HL-60 (cell line): ENCODE measurements around the gene WDPCP.

ENCODE experiments used
- DNase-seq, 2 experiments: peaks; one replicate each; pipeline ENCODE4 v3.0.0-alpha.2; 2010 to 2020; ENCODE audit warnings: low read depth in 1 of 2, low spot score in 1 of 2
- H3K27ac ChIP-seq: fragments of 250-450 bp; sonication (Bioruptor Pico); replicated peaks from 2 replicates; pipeline ENCODE4 v1.5.1; 2020; ENCODE audit warnings: mild to moderate bottlenecking, moderate library complexity
- H3K27me3 ChIP-seq: fragments of 250-450 bp; sonication (Bioruptor Pico); 2 replicates; pipeline ENCODE4 v1.5.1; 2021; ENCODE audit warnings: mild to moderate bottlenecking, moderate library complexity; ENCODE audit not compliant: insufficient read depth, poor library complexity, severe bottlenecking
- H3K4me3 ChIP-seq: replicated peaks from 2 replicates; pipeline ENCODE4 v1.5.1; 2011; ENCODE audit warnings: mild to moderate bottlenecking, control low read depth, low read length; ENCODE audit not compliant: insufficient read depth
- GABPA ChIP-seq: IDR thresholded peaks from 2 replicates; pipeline ENCODE4 v1.6.1; 2012; ENCODE audit warnings: low read depth
- POLR2AphosphoS5 ChIP-seq: IDR thresholded peaks from 2 replicates; pipeline ENCODE4 v1.6.1; 2012; ENCODE audit warnings: low read depth
- SPI1 ChIP-seq: IDR thresholded peaks from 2 replicates; pipeline ENCODE4 v1.6.1; 2012; ENCODE audit warnings: low read depth, mild to moderate bottlenecking, borderline replicate concordance
- TF ChIP-seq, protein P1 (sequence below): IDR thresholded peaks from one replicate; pipeline ENCODE4 v1.5.1; 2011; ENCODE audit warnings: low read length, control low read depth, inconsistent platforms; ENCODE audit not compliant: insufficient read depth
- TF ChIP-seq, protein P2 (sequence below): IDR thresholded peaks from 2 replicates; pipeline ENCODE4 v1.6.1; 2012; ENCODE audit warnings: low read depth; ENCODE audit not compliant: insufficient replicate concordance

WDPCP gene

DNA sequence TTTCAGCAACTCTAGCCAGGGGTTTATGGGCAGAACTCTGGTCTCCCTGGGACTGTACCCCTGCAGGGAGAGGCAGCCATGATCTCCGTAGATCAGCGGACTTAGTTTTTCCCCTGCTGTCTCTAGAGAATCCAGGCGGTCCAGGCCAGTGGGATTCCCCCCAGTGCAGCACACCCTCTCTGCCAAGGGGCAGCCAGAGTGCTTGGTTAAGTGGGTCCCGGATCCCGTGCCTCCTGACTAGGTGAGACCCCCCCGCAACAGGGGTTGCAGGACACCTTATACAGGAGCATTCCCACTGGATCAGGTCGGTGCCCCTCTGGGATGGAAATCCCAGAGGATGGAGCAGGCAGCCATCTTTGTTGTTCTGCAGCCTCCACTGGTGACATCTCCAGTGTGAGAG, 33.0 kb downstream of the WDPCP start:
- DNase-seq: no peak
- TF ChIP-seq SPI1 (no peak), POLR2AphosphoS5 (no peak), GABPA (no peak)
- TF ChIP-seq, protein P1, sequence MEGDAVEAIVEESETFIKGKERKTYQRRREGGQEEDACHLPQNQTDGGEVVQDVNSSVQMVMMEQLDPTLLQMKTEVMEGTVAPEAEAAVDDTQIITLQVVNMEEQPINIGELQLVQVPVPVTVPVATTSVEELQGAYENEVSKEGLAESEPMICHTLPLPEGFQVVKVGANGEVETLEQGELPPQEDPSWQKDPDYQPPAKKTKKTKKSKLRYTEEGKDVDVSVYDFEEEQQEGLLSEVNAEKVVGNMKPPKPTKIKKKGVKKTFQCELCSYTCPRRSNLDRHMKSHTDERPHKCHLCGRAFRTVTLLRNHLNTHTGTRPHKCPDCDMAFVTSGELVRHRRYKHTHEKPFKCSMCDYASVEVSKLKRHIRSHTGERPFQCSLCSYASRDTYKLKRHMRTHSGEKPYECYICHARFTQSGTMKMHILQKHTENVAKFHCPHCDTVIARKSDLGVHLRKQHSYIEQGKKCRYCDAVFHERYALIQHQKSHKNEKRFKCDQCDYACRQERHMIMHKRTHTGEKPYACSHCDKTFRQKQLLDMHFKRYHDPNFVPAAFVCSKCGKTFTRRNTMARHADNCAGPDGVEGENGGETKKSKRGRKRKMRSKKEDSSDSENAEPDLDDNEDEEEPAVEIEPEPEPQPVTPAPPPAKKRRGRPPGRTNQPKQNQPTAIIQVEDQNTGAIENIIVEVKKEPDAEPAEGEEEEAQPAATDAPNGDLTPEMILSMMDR: no peak
- TF ChIP-seq, protein P2, sequence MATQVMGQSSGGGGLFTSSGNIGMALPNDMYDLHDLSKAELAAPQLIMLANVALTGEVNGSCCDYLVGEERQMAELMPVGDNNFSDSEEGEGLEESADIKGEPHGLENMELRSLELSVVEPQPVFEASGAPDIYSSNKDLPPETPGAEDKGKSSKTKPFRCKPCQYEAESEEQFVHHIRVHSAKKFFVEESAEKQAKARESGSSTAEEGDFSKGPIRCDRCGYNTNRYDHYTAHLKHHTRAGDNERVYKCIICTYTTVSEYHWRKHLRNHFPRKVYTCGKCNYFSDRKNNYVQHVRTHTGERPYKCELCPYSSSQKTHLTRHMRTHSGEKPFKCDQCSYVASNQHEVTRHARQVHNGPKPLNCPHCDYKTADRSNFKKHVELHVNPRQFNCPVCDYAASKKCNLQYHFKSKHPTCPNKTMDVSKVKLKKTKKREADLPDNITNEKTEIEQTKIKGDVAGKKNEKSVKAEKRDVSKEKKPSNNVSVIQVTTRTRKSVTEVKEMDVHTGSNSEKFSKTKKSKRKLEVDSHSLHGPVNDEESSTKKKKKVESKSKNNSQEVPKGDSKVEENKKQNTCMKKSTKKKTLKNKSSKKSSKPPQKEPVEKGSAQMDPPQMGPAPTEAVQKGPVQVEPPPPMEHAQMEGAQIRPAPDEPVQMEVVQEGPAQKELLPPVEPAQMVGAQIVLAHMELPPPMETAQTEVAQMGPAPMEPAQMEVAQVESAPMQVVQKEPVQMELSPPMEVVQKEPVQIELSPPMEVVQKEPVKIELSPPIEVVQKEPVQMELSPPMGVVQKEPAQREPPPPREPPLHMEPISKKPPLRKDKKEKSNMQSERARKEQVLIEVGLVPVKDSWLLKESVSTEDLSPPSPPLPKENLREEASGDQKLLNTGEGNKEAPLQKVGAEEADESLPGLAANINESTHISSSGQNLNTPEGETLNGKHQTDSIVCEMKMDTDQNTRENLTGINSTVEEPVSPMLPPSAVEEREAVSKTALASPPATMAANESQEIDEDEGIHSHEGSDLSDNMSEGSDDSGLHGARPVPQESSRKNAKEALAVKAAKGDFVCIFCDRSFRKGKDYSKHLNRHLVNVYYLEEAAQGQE: no peak
- no peaks in the 10 kb centered on the region for H3K27me3 ChIP-seq
- no peak overlapping the region for H3K4me3 ChIP-seq
- no peak overlapping the region for H3K27ac ChIP-seq

DNA sequence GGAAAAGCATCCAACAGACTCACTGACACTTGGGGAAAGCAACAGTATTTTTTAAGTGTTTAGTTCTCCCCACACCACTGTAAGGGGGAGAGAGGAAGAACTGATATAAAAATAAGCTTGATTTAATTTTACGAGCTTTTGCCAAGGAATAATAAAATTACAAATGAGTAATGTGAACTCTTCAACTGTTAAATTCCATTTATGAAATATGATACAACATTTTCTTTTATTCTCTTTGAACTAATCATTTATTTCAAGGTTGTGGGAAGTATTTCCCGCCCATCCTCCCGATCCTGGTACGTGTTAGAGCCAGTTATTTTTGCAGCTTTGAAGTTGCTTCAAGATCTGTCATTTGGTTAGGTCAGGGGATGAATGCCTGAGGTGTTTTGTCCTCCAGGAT, 35.2 kb downstream of the WDPCP start:
- TF ChIP-seq GABPA (no peak), POLR2AphosphoS5 (no peak), SPI1 (no peak)
- TF ChIP-seq, protein P2: no peak
- TF ChIP-seq, protein P1: no peak
- DNase-seq: no peak

DNA sequence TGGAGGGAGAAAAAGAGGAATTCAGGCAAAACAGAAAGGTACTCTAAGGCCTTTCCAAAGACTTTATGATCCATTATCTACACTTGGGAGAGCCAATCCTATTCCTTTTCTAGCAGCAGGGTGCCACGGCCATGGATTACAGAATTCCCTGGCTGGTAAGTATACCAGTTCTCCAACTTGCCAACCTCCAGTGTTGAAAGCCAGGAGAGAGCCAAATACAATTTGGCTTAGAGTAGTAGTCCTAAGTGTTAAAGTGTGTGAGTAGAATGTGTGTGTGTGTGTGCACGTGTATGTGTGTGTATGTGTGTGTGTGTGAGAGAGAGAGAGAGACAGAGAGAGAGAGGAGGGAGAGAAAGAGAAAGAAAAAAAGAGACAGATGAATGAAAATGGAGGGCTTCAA, 43.3 kb downstream of the WDPCP start:
- no peak for TF ChIP-seq GABPA
- TF ChIP-seq, protein P2: no peak
- TF ChIP-seq POLR2AphosphoS5: no peak
- TF ChIP-seq, protein P1: no peak
- no peak for TF ChIP-seq SPI1
- H3K27me3 ChIP-seq: no peaks in the 10 kb centered on the region
- DNase-seq: no peak
- H3K4me3 ChIP-seq: no peak overlapping the region
- H3K27ac ChIP-seq: no peak overlapping the region

More for the DNA sequence above, 35.2 kb downstream of the WDPCP start:
- no peak overlapping the region for H3K4me3 ChIP-seq
- H3K27ac ChIP-seq: no peak overlapping the region
- no peaks in the 10 kb centered on the region for H3K27me3 ChIP-seq
